ENCODE results near the gene MIXL1. TPM values are rescaled to one million over a fixed set of nuclear protein-coding genes. Genes with fewer than 3 reads are reported as not detected.

MIXL1 gene
- total and polyA plus RNA-seq, 2 experiments from 2014 or later, result not detected

- DNase-seq, result no peak
These were observed 19.8 kb upstream of the MIXL1 start for GRCh38 chr1:226203655-226204054.

GRCh38 chr1:226204198-226204597, 19.3 kb upstream of the MIXL1 start:
- no peaks in the 10 kb centered on the region for H3K9me3 ChIP-seq (ENCODE audit: low read depth)
- H2AFZ ChIP-seq, result no peak overlapping the region
- H3K27ac ChIP-seq, result no peak overlapping the region
- in situ Hi-C loops (cut with MboI), result no loop called here
- no peaks in the 10 kb centered on the region for H3K4me1 ChIP-seq (ENCODE audit: insufficient read depth)
- H3K79me2 ChIP-seq (ENCODE audit: insufficient read depth), result no peaks in the 10 kb centered on the region
- no peak overlapping the region for H3K4me2 ChIP-seq (ENCODE audit: unreplicated experiment)
- H4K20me1 ChIP-seq (ENCODE audit: insufficient read depth), result no peaks in the 10 kb centered on the region
- H3K27me3 ChIP-seq (replicated peaks; ENCODE audit: insufficient read depth), result no peaks in the 10 kb centered on the region; the same call in 1 of the 2 replicates
- H3K36me3 ChIP-seq (ENCODE audit: low read depth), result no peaks in the 10 kb centered on the region
- no peaks in the 10 kb centered on the region for H3K9me2 ChIP-seq (ENCODE audit: insufficient read depth)
- TF ChIP-seq EZH2 (IDR thresholded peaks at IDR 0.05; ENCODE audit: insufficient read depth, poor library complexity, severe bottlenecking) (no peak), EZH2phosphoT487 (IDR thresholded peaks at IDR 0.05; ENCODE audit: insufficient read depth, low read depth) (no peak)
- H3K4me3 ChIP-seq, result no peak overlapping the region
- DNase-seq, result no peak
- H3F3A ChIP-seq (ENCODE audit: insufficient read depth), result no peaks in the 10 kb centered on the region
- no peak overlapping the region for H3K9ac ChIP-seq

More at GRCh38 chr1:226203655-226204054, 19.8 kb upstream of the MIXL1 start:
- H3K9me2 ChIP-seq (ENCODE audit: insufficient read depth), result no peaks in the 10 kb centered on the region
- H3K4me3 ChIP-seq, result no peak overlapping the region
- no peak overlapping the region for H2AFZ ChIP-seq
- no peaks in the 10 kb centered on the region for H4K20me1 ChIP-seq (ENCODE audit: insufficient read depth)
- in situ Hi-C loops (cut with MboI), result no loop called here
- H3K4me2 ChIP-seq (ENCODE audit: unreplicated experiment), result no peak overlapping the region
- no peak overlapping the region for H3K27ac ChIP-seq
- no peak for TF ChIP-seq EZH2 (IDR thresholded peaks at IDR 0.05; ENCODE audit: insufficient read depth, poor library complexity, severe bottlenecking)
- no peak for TF ChIP-seq EZH2phosphoT487 (IDR thresholded peaks at IDR 0.05; ENCODE audit: insufficient read depth, low read depth)
- 94 to 95% methylated on average over 4 of the region's 4 CpGs for WGBS, 2 experiments (ENCODE audit: low coverage in 1 of 2, low lambda C conversion rate in 2 of 2, missing lambda C conversion rate in 2 of 2)
- no peaks in the 10 kb centered on the region for H3K79me2 ChIP-seq (ENCODE audit: insufficient read depth)
- no peaks in the 10 kb centered on the region for H3F3A ChIP-seq (ENCODE audit: insufficient read depth)
- H3K9me3 ChIP-seq (ENCODE audit: low read depth), result no peaks in the 10 kb centered on the region
- H3K9ac ChIP-seq, result no peak overlapping the region
- H3K27me3 ChIP-seq (replicated peaks; ENCODE audit: insufficient read depth), result no peaks in the 10 kb centered on the region; the same call in 1 of the 2 replicates
- H3K36me3 ChIP-seq (ENCODE audit: low read depth), result no peaks in the 10 kb centered on the region
- H3K4me1 ChIP-seq (ENCODE audit: insufficient read depth), result no peaks in the 10 kb centered on the region

- Histone ChIP-seq H2AFZ (no peak overlapping the region), H3K4me3 (no peak overlapping the region), H3K36me3 (ENCODE audit: low read depth) (no peaks in the 10 kb centered on the region), H3K4me1 (ENCODE audit: insufficient read depth) (no peaks in the 10 kb centered on the region), H3K9ac (no peak overlapping the region), H3K4me2 (ENCODE audit: unreplicated experiment) (no peak overlapping the region), H3K27me3 (replicated peaks; ENCODE audit: insufficient read depth) (no peaks in the 10 kb centered on the region; the same call in 1 of the 2 replicates), H3K9me2 (ENCODE audit: insufficient read depth) (no peaks in the 10 kb centered on the region), H3K9me3 (ENCODE audit: low read depth) (no peaks in the 10 kb centered on the region), H3F3A (ENCODE audit: insufficient read depth) (no peaks in the 10 kb centered on the region), H4K20me1 (ENCODE audit: insufficient read depth) (no peaks in the 10 kb centered on the region), H3K27ac (no peak overlapping the region), H3K79me2 (ENCODE audit: insufficient read depth) (no peaks in the 10 kb centered on the region)
- no peak for TF ChIP-seq EZH2phosphoT487 (IDR thresholded peaks at IDR 0.05; ENCODE audit: insufficient read depth, low read depth)
- WGBS, 2 experiments (ENCODE audit: low coverage in 1 of 2, low lambda C conversion rate in 2 of 2, missing lambda C conversion rate in 2 of 2), result 70 to 78% methylated on average over 5 of the region's 5 CpGs
- in situ Hi-C loops (cut with MboI), result no loop called here
- no peak for DNase-seq
These were observed 16.4 kb upstream of the MIXL1 start for GRCh38 chr1:226207048-226207447.

- Histone ChIP-seq H3K4me1 (ENCODE audit: insufficient read depth) (no peaks in the 10 kb centered on the region), H3K9me2 (ENCODE audit: insufficient read depth) (no peaks in the 10 kb centered on the region), H3K4me2 (ENCODE audit: unreplicated experiment) (no peak overlapping the region), H3K4me3 (no peak overlapping the region), H3K27me3 (replicated peaks; ENCODE audit: insufficient read depth) (no peaks in the 10 kb centered on the region; the same call in 1 of the 2 replicates), H4K20me1 (ENCODE audit: insufficient read depth) (no peaks in the 10 kb centered on the region), H3K36me3 (ENCODE audit: low read depth) (no peaks in the 10 kb centered on the region), H3K9ac (no peak overlapping the region), H3K27ac (no peak overlapping the region), H2AFZ (no peak overlapping the region), H3K79me2 (ENCODE audit: insufficient read depth) (no peaks in the 10 kb centered on the region), H3K9me3 (ENCODE audit: low read depth) (no peaks in the 10 kb centered on the region), H3F3A (ENCODE audit: insufficient read depth) (no peaks in the 10 kb centered on the region)
- 73 to 79% methylated on average over 17 of the region's 17 CpGs for WGBS, 2 experiments (ENCODE audit: low coverage in 1 of 2, low lambda C conversion rate in 2 of 2, missing lambda C conversion rate in 2 of 2)
- TF ChIP-seq EZH2phosphoT487 (IDR thresholded peaks at IDR 0.05; ENCODE audit: insufficient read depth, low read depth), result no peak
- no peak for TF ChIP-seq EZH2 (IDR thresholded peaks at IDR 0.05; ENCODE audit: insufficient read depth, poor library complexity, severe bottlenecking)
- in situ Hi-C loops (cut with MboI), result no loop called here
- no peak for DNase-seq
These were observed 14.0 kb upstream of the MIXL1 start for GRCh38 chr1:226209307-226210059.
